B cell (primary cell): Measurements from ENCODE around the gene KCNJ6. TPM values are rescaled to one million over a fixed set of nuclear protein-coding genes. Genes with fewer than 3 reads are reported as not detected.

Experiments
- ATAC-seq: fragments of 200-7000 bp; cut with Tn5 transposase; one replicate; pipeline ENCODE4 v1.10.0; 2021; ENCODE audit warnings: low read depth, mild to moderate bottlenecking, moderate number of reproducible peaks, moderate library complexity
- CTCF ChIA-PET: fragments of 350-600 bp; sonication (Branson Sonifier 250); formaldehyde crosslinking; loops from one replicate; lab custom pipeline; 2021; ENCODE audit warnings: antibody characterized with exemption, inconsistent platforms; lab: Charles Lee
- POLR2A ChIA-PET: fragments of 350-600 bp; sonication (Branson Sonifier 250); formaldehyde crosslinking; loops from one replicate; lab custom pipeline; 2021; ENCODE audit warnings: antibody characterized with exemption; lab: Charles Lee
- DNase-seq: peaks from one replicate; pipeline ENCODE4 v3.0.0; 2013
- H2AFZ ChIP-seq: 2 replicates; pipeline ENCODE4 v1.6.1; 2012; ENCODE audit warnings: mild to moderate bottlenecking, low read depth, low read length; ENCODE audit not compliant: insufficient read depth, poor library complexity, severe bottlenecking
- H3K27ac ChIP-seq, 2 donors: 1 replicate in 1 of 2; 2 replicates in 1 of 2; pipeline ENCODE4 v1.5.1; 2012 to 2013; ENCODE audit warnings: low read length in 2 of 2, mild to moderate bottlenecking in 2 of 2, moderate library complexity in 1 of 2
- H3K27me3 ChIP-seq, 4 experiments: fragments of 200-600 bp in 1 of 4; sonication (generic) in 1 of 4; replicated peaks in 1 of 4; 1 replicate in 2 of 4; 2 replicates in 2 of 4; pipeline versions ENCODE4 v1.6.1 to v1.7.0; 2013 to 2016; ENCODE audit warnings: low read length in 3 of 4, mild to moderate bottlenecking in 2 of 4, mixed read lengths in 1 of 4, moderate library complexity in 1 of 4; ENCODE audit not compliant: insufficient read depth in 4 of 4, control insufficient read depth in 3 of 4; ENCODE audit errors: control extremely low read depth in 1 of 4
- H3K36me3 ChIP-seq, 2 experiments: replicated peaks in 1 of 2; 1 replicate in 1 of 2; 2 replicates in 1 of 2; pipeline versions ENCODE4 v1.6.1 to v1.7.1; 2013; ENCODE audit warnings: low read length in 1 of 2; ENCODE audit not compliant: insufficient read depth in 2 of 2, control insufficient read depth in 1 of 2; ENCODE audit errors: control extremely low read depth in 1 of 2, extremely low read depth in 1 of 2
- H3K4me1 ChIP-seq, 2 donors: fragments of 200-600 bp in 1 of 2; sonication (generic) in 1 of 2; 1 replicate in 1 of 2; 2 replicates in 1 of 2; pipeline versions ENCODE4 v1.5.1 to v1.6.1; 2013 to 2017; ENCODE audit warnings: low read length in 2 of 2; ENCODE audit not compliant: control insufficient read depth in 2 of 2, insufficient read depth in 2 of 2
- H3K4me2 ChIP-seq: replicated peaks from 2 replicates; pipeline ENCODE3; 2012; ENCODE audit warnings: mild to moderate bottlenecking, low read depth, low read length; ENCODE audit not compliant: poor library complexity, severe bottlenecking
- H3K4me3 ChIP-seq, 5 experiments: fragments of 200-600 bp in 1 of 5; sonication (generic) in 1 of 5; 1 replicate in 3 of 5; 2 replicates in 2 of 5; pipeline versions ENCODE4 v1.5.1 to v1.7.0; 2011 to 2016; ENCODE audit warnings: low read length in 4 of 5, mild to moderate bottlenecking in 4 of 5, low read depth in 2 of 5, control low read depth in 1 of 5, moderate library complexity in 1 of 5; ENCODE audit not compliant: insufficient read depth in 1 of 5; ENCODE audit errors: control extremely low read depth in 1 of 5, extremely low read depth in 1 of 5
- H3K79me2 ChIP-seq: fragments of 200-600 bp; sonication (generic); one replicate; pipeline ENCODE4 v1.6.0; 2016; ENCODE audit warnings: low read length; ENCODE audit not compliant: control insufficient read depth, insufficient read depth
- H3K9ac ChIP-seq: fragments of 200-600 bp; sonication (generic); 2 replicates; pipeline ENCODE4 v1.6.1; 2017; ENCODE audit warnings: mild to moderate bottlenecking, low read length, moderate library complexity
- H3K9me3 ChIP-seq, 3 donors: one replicate each; pipeline versions ENCODE4 v1.6.1 to v1.7.1; 2013; ENCODE audit warnings: low read length in 2 of 3; ENCODE audit not compliant: control insufficient read depth in 2 of 3, insufficient read depth in 1 of 3; ENCODE audit errors: control extremely low read depth in 1 of 3
- H4K20me1 ChIP-seq: 2 replicates; pipeline ENCODE4 v1.6.0; 2012; ENCODE audit warnings: mild to moderate bottlenecking, low read length; ENCODE audit not compliant: insufficient read depth, control insufficient read depth, poor library complexity, severe bottlenecking
- H3K27ac Mint-ChIP-seq: one replicate; pipeline ENCODE4 v1.8.0; 2021; ENCODE audit warnings: mixed read lengths
- H3K27me3 Mint-ChIP-seq: one replicate; pipeline ENCODE4 v1.8.0; 2021; ENCODE audit warnings: mixed read lengths
- H3K4me1 Mint-ChIP-seq: one replicate; pipeline ENCODE4 v1.8.0; 2021; ENCODE audit warnings: mixed read lengths
- H3K4me3 Mint-ChIP-seq: one replicate; pipeline ENCODE4 v1.8.0; 2021; ENCODE audit warnings: mixed read lengths
- H3K9me3 Mint-ChIP-seq: one replicate; pipeline ENCODE4 v1.8.0; 2022; ENCODE audit warnings: mixed read lengths; ENCODE audit not compliant: insufficient read depth
- EZH2 ChIP-seq: IDR thresholded peaks from 2 replicates; pipeline ENCODE4 v1.6.1; 2012; ENCODE audit warnings: borderline replicate concordance, low read depth, mild to moderate bottlenecking, moderate library complexity, low read length; ENCODE audit not compliant: insufficient read depth, poor library complexity, severe bottlenecking
- WGBS: methylation state at CpG from one replicate; pipeline ENCODE4 v1.1.5; 2013; ENCODE audit warnings: missing lambda C conversion rate; ENCODE audit not compliant: insufficient coverage; 5-methylcytosine and 5-hydroxymethylcytosine counted together
- intact Hi-C: fragments of 100-400 bp; cut with micrococcal nuclease; formaldehyde crosslinking; loops from one replicate; pipeline ENCODE4 v1.10.0; 2022
- polyA plus RNA-seq: library from polyadenylated mRNA; depleted of rRNA; stranded (reverse); fragments of >200 nt; gene quantifications from 2 replicates; pipeline ENCODE4 v1.2.3, GENCODE V29; 2012
- total RNA-seq, 2 donors: library from RNA; stranded (reverse); fragments of 120-200 nt in 1 of 2; gene quantifications; 1 replicate in 1 of 2; 2 replicates in 1 of 2; pipeline versions ENCODE4 v1.2.3 to v1.2.4, GENCODE V29; 2013 to 2022
- TF ChIP-seq, protein P1 (sequence below): fragments of 200-600 bp; IDR thresholded peaks from one replicate; pipeline ENCODE4 v1.8.0; 2022; ENCODE audit warnings: antibody characterized with exemption, mild to moderate bottlenecking

Gene KCNJ6
- total and polyA plus RNA-seq, 2 donors (not counting 1 experiment from before 2014, with no cell fraction given), result not detected

DNA sequence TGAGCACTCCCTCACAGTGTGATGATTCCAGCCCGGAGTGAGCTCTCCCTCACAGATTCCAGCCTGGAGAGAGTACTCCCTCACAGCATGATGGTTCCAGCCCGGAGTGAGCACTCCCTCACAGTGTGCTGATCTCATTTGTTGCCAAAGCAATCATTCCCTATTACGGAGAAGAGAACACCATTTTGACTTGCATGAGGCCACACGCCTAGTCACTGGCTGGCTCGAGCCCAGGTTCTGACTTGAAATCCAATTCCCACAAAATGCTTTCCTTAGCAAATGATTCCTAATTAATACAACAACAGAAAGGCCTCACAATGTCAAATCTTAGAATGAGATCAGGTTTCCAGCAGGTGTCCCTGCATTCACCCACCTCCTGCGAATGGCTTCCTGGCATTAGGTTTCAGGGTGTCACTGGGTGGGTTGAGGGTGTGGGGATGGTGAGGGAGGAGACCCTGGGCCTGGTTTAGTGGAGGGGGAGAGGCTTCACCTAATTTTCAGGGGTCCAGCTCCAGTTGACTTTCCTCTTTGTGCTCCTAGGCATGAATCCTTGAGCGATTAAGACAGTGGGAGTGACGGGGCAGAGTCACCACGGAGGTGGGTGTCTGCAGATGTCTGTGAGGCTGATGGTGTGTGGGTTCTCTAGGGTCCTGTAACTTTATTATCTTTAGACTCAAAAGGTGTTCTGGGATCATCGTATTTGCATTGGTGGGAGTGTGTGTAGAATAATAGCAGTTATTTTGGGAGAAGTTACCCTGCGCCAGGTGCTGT, 158.5 kb downstream of the KCNJ6 start:
- Histone ChIP-seq H3K4me3 (no peak overlapping the region), H3K27ac (no peak overlapping the region), H3K36me3 (no peaks in the 10 kb centered on the region), H3K9ac (no peak overlapping the region), H3K79me2 (no peaks in the 10 kb centered on the region), H3K27me3 (no peaks in the 10 kb centered on the region), H2AFZ (no peak overlapping the region), H3K4me1 (no peaks in the 10 kb centered on the region), H3K9me3 (peaks cover 0 to 4% (median 0%) of the 10 kb centered on the region in 3 donors), H4K20me1 (no peaks in the 10 kb centered on the region), H3K4me2 (no peak overlapping the region)
- POLR2A ChIA-PET, result no interaction called here
- H3K27ac Mint-ChIP-seq, result no peak overlapping the region
- H3K4me1 Mint-ChIP-seq, result no peaks in the 10 kb centered on the region
- no peaks in the 10 kb centered on the region for H3K9me3 Mint-ChIP-seq
- DNase-seq (no peak), ATAC-seq (no peak)
- intact Hi-C loops, result no loop called here
- H3K27me3 Mint-ChIP-seq, result no peaks in the 10 kb centered on the region
- 81% methylated on average over 8 of the region's 11 CpGs for WGBS
- no peak overlapping the region for H3K4me3 Mint-ChIP-seq
- TF ChIP-seq EZH2, result no peak
- TF ChIP-seq, protein P1, sequence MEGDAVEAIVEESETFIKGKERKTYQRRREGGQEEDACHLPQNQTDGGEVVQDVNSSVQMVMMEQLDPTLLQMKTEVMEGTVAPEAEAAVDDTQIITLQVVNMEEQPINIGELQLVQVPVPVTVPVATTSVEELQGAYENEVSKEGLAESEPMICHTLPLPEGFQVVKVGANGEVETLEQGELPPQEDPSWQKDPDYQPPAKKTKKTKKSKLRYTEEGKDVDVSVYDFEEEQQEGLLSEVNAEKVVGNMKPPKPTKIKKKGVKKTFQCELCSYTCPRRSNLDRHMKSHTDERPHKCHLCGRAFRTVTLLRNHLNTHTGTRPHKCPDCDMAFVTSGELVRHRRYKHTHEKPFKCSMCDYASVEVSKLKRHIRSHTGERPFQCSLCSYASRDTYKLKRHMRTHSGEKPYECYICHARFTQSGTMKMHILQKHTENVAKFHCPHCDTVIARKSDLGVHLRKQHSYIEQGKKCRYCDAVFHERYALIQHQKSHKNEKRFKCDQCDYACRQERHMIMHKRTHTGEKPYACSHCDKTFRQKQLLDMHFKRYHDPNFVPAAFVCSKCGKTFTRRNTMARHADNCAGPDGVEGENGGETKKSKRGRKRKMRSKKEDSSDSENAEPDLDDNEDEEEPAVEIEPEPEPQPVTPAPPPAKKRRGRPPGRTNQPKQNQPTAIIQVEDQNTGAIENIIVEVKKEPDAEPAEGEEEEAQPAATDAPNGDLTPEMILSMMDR, result no peak
- CTCF ChIA-PET, result no interaction called here

DNA sequence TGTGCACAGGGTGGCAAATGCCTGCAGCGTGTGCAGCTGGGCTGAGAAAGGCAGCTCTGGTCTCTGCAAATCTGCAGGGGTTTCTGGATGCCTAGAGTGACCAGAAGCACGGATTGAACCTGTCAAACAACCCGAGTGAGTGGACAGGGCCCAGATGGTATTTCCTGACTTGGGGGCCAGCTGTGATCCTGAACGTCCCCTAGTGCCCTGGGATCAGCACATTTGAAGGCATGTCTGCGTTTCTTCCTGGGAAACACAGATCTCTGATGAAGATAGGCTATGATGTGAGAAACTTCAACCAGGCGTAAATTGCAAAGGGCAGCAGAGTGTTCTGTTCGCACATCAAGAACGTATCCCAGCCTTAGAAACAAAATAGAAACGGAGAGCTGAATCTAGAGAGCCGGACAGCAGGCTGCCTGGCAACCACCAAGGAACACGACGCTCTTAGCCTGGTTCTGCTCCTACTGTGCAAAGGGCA, 163.1 kb downstream of the KCNJ6 start:
- DNase-seq (no peak), ATAC-seq (no peak)
- Mint-ChIP-seq H3K27ac (no peak overlapping the region), H3K4me3 (no peak overlapping the region), H3K27me3 (no peaks in the 10 kb centered on the region), H3K9me3 (peaks cover 3% of the 10 kb centered on the region), H3K4me1 (no peaks in the 10 kb centered on the region)
- ChIA-PET POLR2A (no interaction called here), CTCF (no interaction called here)
- Histone ChIP-seq H3K36me3 (no peaks in the 10 kb centered on the region), H3K4me3 (no peak overlapping the region), H4K20me1 (no peaks in the 10 kb centered on the region), H2AFZ (no peak overlapping the region), H3K27me3 (no peaks in the 10 kb centered on the region), H3K27ac (no peak overlapping the region), H3K9ac (no peak overlapping the region), H3K4me1 (no peaks in the 10 kb centered on the region), H3K4me2 (no peak overlapping the region), H3K9me3 (no peaks in the 10 kb centered on the region), H3K79me2 (no peaks in the 10 kb centered on the region)
- TF ChIP-seq, protein P1, result no peak
- no peak for TF ChIP-seq EZH2
- whole genome bisulfite sequencing, result 72% methylated on average over 12 of the region's 12 CpGs
- intact Hi-C loops, result no loop called here
